Measurements from ENCODE around the gene HNRNPC.

GRCh38 chr14:21309956-21310355 is 40.7 kb upstream of the HNRNPC start:
- TF ChIP-seq CTCF (IDR thresholded peaks at IDR 0.05; ENCODE audit: poor library complexity, severe bottlenecking) = no peak
- TF ChIP-seq EZH2 (IDR thresholded peaks at IDR 0.05; ENCODE audit: borderline replicate concordance, insufficient read depth, low read length, poor library complexity, severe bottlenecking) = no peak
- no peak for TF ChIP-seq POLR2AphosphoS5 (IDR thresholded peaks at IDR 0.05)
- TF ChIP-seq EP300 (conservative IDR thresholded peaks at IDR 0.05; ENCODE audit: poor library complexity, severe bottlenecking) = no peak
- no peak for TF ChIP-seq REST (IDR thresholded peaks at IDR 0.05; ENCODE audit: borderline replicate concordance)

Data from neural cell (in vitro differentiated cells).